T-helper 2 cell treated with Interferon-gamma antibody and Interleukin-4, amounts not matched to agents 5 μg/mL and 100 μg/mL, for 36 hours (primary cell): ENCODE results near the gene TUBA4B.

Experiments used
- DNase-seq: peaks from one replicate; pipeline ENCODE4 v3.0.0; 2021; ENCODE audit warnings: low spot score
- H3K27ac Mint-ChIP-seq: one replicate; pipeline ENCODE4 v1.8.0; 2021; ENCODE audit warnings: mild to moderate bottlenecking, mixed read lengths
- H3K27me3 Mint-ChIP-seq: one replicate; pipeline ENCODE4 v1.8.0; 2021; ENCODE audit warnings: low read depth, mixed read lengths
- H3K36me3 Mint-ChIP-seq: one replicate; pipeline ENCODE4 v1.8.0; 2021; ENCODE audit warnings: low read depth, mixed read lengths
- H3K4me1 Mint-ChIP-seq: one replicate; pipeline ENCODE4 v1.8.0; 2021; ENCODE audit warnings: low read depth, mixed read lengths
- H3K4me3 Mint-ChIP-seq: one replicate; pipeline ENCODE4 v1.8.0; 2022; ENCODE audit warnings: mild to moderate bottlenecking, moderate library complexity, mixed read lengths
- H3K9me3 Mint-ChIP-seq: one replicate; pipeline ENCODE4 v1.8.0; 2021; ENCODE audit warnings: mixed read lengths

Gene TUBA4B

GRCh38 chr2:219291910-219292490, 39.0 kb downstream of the TUBA4B start:
- Mint-ChIP-seq H3K9me3 (no peaks in the 10 kb centered on the region), H3K4me1 (peaks cover 9% of the 10 kb centered on the region), H3K27ac (no peak overlapping the region), H3K4me3 (no peak overlapping the region), H3K36me3 (no peaks in the 10 kb centered on the region), H3K27me3 (peaks cover 4% of the 10 kb centered on the region)
- no peak for DNase-seq

- Mint-ChIP-seq H3K4me3 (no peak overlapping the region), H3K27me3 (peaks cover 5% of the 10 kb centered on the region), H3K36me3 (no peaks in the 10 kb centered on the region), H3K27ac (no peak overlapping the region), H3K9me3 (no peaks in the 10 kb centered on the region), H3K4me1 (peaks cover 9% of the 10 kb centered on the region)
- DNase-seq = no peak
Measured at GRCh38 chr2:219292616-219293015, 39.6 kb downstream of the TUBA4B start.

GRCh38 chr2:219293736-219294231, 40.7 kb downstream of the TUBA4B start:
- no peaks in the 10 kb centered on the region for H3K9me3 Mint-ChIP-seq
- DNase-seq = no peak
- peaks cover 6% of the 10 kb centered on the region for H3K27me3 Mint-ChIP-seq
- peak overlapping the region; percentile 81 for H3K4me3 Mint-ChIP-seq
- peaks cover 11% of the 10 kb centered on the region for H3K4me1 Mint-ChIP-seq
- H3K27ac Mint-ChIP-seq = peak overlapping the region; percentile 86
- no peaks in the 10 kb centered on the region for H3K36me3 Mint-ChIP-seq

- Mint-ChIP-seq H3K27ac (peak overlapping the region; percentile 86), H3K4me1 (peaks cover 13% of the 10 kb centered on the region), H3K27me3 (peaks cover 10% of the 10 kb centered on the region), H3K4me3 (peak overlapping the region; percentile 81), H3K9me3 (no peaks in the 10 kb centered on the region), H3K36me3 (no peaks in the 10 kb centered on the region)
- DNase-seq = peak; percentile 86
Measured at GRCh38 chr2:219294356-219295351, 41.6 kb downstream of the TUBA4B start.

GRCh38 chr2:219296142-219296541, 43.1 kb downstream of the TUBA4B start:
- peaks cover 19% of the 10 kb centered on the region for H3K27me3 Mint-ChIP-seq
- no peak for DNase-seq
- H3K9me3 Mint-ChIP-seq = no peaks in the 10 kb centered on the region
- peaks cover 13% of the 10 kb centered on the region for H3K4me1 Mint-ChIP-seq
- H3K36me3 Mint-ChIP-seq = no peaks in the 10 kb centered on the region
- H3K27ac Mint-ChIP-seq = no peak overlapping the region
- no peak overlapping the region for H3K4me3 Mint-ChIP-seq

- DNase-seq = no peak
- H3K27ac Mint-ChIP-seq = no peak overlapping the region
- peaks cover 23% of the 10 kb centered on the region for H3K27me3 Mint-ChIP-seq
- H3K4me1 Mint-ChIP-seq = peaks cover 13% of the 10 kb centered on the region
- H3K36me3 Mint-ChIP-seq = no peaks in the 10 kb centered on the region
- H3K9me3 Mint-ChIP-seq = no peaks in the 10 kb centered on the region
- H3K4me3 Mint-ChIP-seq = no peak overlapping the region
Measured at GRCh38 chr2:219296631-219297391, 43.8 kb downstream of the TUBA4B start.

- Mint-ChIP-seq H3K27me3 (peaks cover 23% of the 10 kb centered on the region), H3K4me1 (peaks cover 13% of the 10 kb centered on the region), H3K36me3 (no peaks in the 10 kb centered on the region), H3K4me3 (no peak overlapping the region), H3K9me3 (no peaks in the 10 kb centered on the region), H3K27ac (no peak overlapping the region)
- no peak for DNase-seq
Measured at GRCh38 chr2:219297766-219298456, 44.9 kb downstream of the TUBA4B start.

- Mint-ChIP-seq H3K27ac (no peak overlapping the region), H3K4me1 (peaks cover 13% of the 10 kb centered on the region), H3K4me3 (no peak overlapping the region), H3K9me3 (no peaks in the 10 kb centered on the region), H3K27me3 (peaks cover 29% of the 10 kb centered on the region), H3K36me3 (no peaks in the 10 kb centered on the region)
- peak; percentile 77 for DNase-seq
Measured at GRCh38 chr2:219298759-219299371, 45.8 kb downstream of the TUBA4B start.

GRCh38 chr2:219299372-219299760, 46.3 kb downstream of the TUBA4B start:
- H3K4me3 Mint-ChIP-seq = no peak overlapping the region
- no peak overlapping the region for H3K27ac Mint-ChIP-seq
- no peaks in the 10 kb centered on the region for H3K36me3 Mint-ChIP-seq
- H3K9me3 Mint-ChIP-seq = no peaks in the 10 kb centered on the region
- peaks cover 32% of the 10 kb centered on the region for H3K27me3 Mint-ChIP-seq
- DNase-seq = no peak
- peaks cover 9% of the 10 kb centered on the region for H3K4me1 Mint-ChIP-seq

GRCh38 chr2:219300022-219300421, 47.0 kb downstream of the TUBA4B start:
- Mint-ChIP-seq H3K4me3 (no peak overlapping the region), H3K27me3 (peaks cover 38% of the 10 kb centered on the region), H3K9me3 (no peaks in the 10 kb centered on the region), H3K27ac (no peak overlapping the region), H3K36me3 (no peaks in the 10 kb centered on the region), H3K4me1 (peaks cover 8% of the 10 kb centered on the region)
- no peak for DNase-seq

GRCh38 chr2:219302412-219302968, 49.4 kb downstream of the TUBA4B start:
- Mint-ChIP-seq H3K9me3 (no peaks in the 10 kb centered on the region), H3K4me3 (no peak overlapping the region), H3K4me1 (peaks cover 4% of the 10 kb centered on the region), H3K27me3 (peaks cover 42% of the 10 kb centered on the region), H3K27ac (no peak overlapping the region), H3K36me3 (no peaks in the 10 kb centered on the region)
- DNase-seq = no peak

- DNase-seq = no peak
- Mint-ChIP-seq H3K36me3 (no peaks in the 10 kb centered on the region), H3K4me3 (no peak overlapping the region), H3K27me3 (peaks cover 49% of the 10 kb centered on the region), H3K27ac (no peak overlapping the region), H3K4me1 (no peaks in the 10 kb centered on the region), H3K9me3 (no peaks in the 10 kb centered on the region)
Measured at GRCh38 chr2:219304223-219304622, 51.2 kb downstream of the TUBA4B start.

GRCh38 chr2:219306047-219306446, 53.0 kb downstream of the TUBA4B start:
- Mint-ChIP-seq H3K9me3 (no peaks in the 10 kb centered on the region), H3K36me3 (no peaks in the 10 kb centered on the region), H3K4me3 (no peak overlapping the region), H3K27me3 (peaks cover 54% of the 10 kb centered on the region), H3K4me1 (no peaks in the 10 kb centered on the region), H3K27ac (no peak overlapping the region)
- no peak for DNase-seq
